Inferior parietal cortex (tissue), 1 donor: ENCODE results near the gene SCN5A.

Source experiments
- DNase-seq: peaks from one replicate; pipeline ENCODE4 v3.0.0-alpha.2; 2016; ENCODE audit errors: extremely low spot score

SCN5A gene

DNA sequence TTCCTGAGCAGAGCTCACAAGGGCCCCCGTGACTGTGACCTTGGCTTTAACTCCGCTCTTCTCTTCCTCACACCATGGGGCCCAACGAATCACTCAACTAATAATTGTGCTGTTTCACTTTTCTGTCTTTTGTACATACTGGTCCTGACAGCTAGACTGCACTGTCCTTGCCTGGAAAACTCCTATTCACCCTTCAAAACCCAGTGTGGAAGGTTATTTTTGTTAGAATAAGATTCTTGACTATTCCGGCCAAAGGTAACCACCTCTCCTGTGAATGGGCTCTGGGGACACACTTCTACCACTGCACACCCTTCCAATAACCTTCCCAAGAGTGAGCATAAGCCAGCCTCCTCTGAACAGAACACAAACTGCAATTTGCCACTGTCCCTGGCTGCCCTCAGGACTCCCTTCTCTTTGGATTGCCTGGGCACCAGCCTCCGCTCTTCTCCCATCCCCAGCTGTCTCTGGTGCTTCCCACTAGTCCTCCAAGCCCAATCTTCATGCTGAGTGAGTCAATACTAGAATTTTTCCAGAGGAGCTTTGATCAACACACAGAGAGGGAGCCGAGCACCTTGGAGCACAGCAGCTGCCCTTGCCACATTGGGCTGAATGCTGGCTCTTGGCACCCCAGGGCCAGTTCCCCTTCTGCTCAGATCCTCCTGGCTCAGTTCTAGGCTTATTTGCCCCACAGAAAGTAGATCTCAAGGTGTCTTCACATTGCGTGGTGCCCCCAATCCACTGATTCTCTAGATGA, 2.1 kb downstream of the SCN5A start:
- no peak for DNase-seq

DNA sequence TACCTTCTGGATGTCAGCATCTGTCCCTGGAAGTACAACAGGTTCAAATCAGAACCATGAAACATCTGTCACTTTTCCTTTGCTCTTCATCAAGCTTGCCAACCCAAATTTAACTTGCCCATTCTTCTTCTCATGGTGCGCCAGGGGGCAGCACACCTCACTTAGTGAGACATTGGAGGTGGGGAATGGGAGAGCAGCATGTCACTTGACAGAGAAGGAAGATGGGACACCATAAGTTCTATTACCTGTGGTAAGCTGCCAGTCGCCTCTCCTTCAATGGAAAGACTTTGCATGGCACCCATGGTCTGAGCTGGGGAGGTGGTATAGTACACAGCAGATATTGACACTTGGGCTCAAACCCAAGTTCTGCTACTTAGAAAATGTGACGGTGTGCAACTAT, 2.9 kb downstream of the SCN5A start:
- no peak for DNase-seq

DNA sequence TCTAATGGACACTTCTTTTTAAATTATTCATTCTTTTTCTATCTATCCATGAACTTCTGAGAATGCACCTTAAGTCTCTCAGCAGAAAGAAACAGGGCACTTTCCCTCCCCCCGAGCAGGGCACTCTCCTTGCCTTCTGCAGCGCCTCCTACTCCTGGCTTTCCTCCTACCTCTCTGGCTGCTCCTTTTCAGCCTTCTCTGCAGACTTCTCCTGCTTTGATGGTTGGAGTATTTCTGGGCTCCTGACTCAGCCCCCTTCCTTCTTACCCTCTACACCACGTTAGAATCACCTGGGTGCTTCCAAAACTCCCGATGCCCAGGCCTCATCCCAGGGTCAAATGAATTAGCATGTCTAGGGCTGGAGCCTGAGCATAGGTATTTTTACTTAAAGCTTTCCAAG, 3.4 kb downstream of the SCN5A start:
- no peak for DNase-seq

DNA sequence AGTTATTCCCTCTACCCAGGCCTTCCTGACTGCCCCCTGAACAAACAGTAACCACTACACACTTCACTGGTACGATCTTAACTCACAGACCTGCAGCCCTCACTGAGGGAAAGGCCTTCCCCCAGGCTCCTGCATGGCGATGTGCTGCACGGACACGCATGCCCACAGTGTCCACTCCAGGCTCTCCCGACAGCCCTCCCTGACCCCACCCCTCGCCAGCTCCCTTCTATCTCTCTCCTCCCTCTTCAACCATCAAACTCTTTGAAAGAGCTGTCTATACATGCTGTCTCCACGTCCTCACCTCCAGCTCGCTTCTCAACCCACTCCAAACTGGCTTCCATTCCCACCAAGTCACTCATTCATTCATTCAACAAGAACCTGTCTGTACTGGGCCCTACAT, 3.9 kb downstream of the SCN5A start:
- no peak for DNase-seq

DNA sequence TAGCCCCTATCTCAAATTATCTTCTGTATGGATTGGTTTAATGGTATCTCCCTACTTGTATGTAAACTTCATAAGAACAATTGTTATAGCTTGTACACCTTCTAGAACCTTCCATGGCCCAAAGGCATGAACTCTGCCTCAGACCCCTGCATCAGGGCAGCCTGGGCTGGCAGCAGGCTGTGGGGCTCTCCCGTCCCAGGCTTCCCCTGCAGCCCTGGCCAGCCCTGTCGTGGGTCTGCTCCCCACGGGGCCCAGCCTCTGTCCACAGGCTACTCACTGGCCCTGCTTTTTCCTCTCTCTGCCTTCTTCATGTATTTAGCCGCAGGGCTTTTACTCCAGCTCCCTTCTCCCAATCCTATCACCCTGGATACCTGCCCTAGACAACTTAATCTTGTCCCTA, 4.4 kb downstream of the SCN5A start:
- DNase-seq: no peak

DNA sequence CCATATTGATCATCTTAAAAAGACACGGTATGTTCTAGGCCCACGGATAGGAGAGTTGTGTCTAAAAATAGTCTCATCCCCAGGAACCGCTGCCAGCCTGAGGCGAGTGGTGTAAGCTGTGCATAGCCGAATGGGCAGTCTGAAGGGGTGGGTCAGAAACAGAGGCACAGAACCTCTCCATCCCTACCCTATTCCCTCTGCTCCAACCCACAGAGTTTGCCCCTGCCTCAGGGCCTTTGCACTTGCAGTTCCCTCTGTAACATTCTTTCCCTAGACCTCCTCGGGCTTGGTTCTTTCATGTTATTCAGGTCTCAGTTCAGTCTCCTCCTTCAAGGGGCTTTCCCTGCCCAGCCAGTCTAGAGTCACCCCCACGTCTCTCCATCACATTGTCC, 4.8 kb downstream of the SCN5A start:
- no peak for DNase-seq

DNA sequence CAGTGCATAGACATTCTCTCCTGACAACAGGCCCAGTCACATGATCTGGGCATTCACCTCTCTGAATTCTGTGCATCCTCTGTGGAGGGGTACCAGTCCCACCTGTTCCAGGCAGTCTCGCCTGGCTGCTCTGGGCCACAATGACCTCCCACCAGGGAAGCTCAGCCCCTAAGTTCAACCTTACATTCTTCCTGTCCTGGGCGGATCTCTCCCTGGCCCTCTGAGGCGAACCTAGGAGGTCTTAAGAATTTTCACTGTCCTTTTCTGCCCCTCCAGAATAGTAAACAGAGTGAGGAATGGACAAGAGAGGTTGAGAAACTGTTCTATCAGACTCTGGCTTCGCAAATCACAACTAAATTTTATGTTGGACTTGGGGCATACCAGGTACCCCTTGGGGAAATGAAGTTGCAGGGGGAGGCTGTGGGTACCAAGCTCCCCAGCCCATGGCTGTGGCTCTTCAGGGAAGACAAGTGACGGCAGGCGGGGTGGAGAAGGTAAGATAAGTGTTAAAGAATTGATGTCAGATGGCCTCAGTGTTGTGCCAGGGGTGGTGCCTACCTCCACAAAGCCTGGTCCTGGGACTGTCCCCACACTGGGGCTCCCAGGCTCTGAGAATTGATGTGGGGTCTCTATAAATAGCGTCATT, 5.3 kb downstream of the SCN5A start:
- DNase-seq: no peak

DNA sequence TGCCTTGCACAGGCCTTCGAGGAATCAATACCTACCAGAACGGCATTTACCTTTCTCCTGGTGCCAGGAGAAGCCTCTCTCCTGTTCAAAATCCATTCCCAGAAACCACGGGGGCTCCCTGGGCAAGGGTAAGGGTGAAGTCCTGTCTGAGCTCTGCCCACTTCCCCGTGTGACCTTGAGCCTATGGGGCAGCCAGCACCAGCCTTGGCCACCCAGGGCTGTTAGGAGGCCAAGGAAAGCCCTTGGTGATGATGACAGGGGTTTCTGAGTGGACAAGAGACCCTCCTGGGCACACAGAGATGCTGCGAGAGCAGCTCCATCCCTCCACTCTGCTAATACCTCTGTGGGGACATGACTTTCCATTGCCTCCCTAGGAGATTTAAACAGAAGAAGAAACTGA, 5.9 kb downstream of the SCN5A start:
- DNase-seq: no peak

DNA sequence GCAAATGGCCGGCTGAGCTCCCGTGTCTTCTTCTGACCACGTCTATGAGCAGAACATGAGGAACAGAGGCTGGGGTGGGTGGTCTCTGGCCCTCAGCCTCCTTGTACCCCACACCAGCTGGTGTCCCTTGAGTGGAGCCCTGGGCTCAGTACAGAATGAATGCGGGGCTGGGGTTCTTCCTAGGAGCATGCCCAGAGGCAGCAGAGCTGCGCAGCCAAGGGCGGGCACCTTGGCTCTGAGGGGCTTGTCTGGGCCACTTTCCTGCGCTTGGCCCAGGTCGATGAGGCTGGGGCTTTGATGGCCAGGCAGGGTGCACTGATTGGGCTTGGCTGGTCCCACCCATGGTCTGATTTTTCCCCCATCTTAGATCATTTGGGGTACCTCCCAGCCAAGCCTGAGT, 6.4 kb downstream of the SCN5A start:
- no peak for DNase-seq

DNA sequence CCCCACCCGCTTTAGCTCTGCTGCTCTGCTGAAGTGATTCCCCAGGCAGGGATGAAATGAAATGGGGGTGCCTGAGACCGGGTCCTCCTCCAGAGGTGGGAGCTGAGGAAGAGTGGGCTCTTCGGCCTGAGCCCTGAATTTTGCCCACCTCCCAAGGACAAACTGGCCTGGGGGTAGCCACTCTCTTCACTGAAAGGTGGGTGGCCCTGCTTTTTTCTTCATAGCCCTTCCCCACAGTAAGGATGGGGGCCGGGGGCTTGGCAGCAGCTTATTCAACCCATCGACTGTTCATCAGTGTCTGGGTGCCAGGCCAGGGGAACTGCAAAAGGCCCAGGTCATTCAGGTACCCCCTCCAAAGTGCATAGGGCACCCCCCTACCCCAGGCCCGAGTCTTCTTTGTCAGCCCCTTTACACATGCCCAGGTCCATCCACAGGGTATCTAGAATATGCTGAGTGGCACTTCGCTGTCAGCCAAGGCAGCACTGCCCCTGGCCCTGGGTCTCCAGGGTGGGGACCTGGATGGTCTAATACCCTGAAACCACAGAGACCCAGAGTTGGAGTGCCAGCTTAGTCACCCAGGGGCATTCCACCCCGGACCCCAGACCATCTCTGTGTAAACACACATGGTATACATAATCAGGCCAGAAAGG, 7.9 kb downstream of the SCN5A start:
- DNase-seq: no peak

DNA sequence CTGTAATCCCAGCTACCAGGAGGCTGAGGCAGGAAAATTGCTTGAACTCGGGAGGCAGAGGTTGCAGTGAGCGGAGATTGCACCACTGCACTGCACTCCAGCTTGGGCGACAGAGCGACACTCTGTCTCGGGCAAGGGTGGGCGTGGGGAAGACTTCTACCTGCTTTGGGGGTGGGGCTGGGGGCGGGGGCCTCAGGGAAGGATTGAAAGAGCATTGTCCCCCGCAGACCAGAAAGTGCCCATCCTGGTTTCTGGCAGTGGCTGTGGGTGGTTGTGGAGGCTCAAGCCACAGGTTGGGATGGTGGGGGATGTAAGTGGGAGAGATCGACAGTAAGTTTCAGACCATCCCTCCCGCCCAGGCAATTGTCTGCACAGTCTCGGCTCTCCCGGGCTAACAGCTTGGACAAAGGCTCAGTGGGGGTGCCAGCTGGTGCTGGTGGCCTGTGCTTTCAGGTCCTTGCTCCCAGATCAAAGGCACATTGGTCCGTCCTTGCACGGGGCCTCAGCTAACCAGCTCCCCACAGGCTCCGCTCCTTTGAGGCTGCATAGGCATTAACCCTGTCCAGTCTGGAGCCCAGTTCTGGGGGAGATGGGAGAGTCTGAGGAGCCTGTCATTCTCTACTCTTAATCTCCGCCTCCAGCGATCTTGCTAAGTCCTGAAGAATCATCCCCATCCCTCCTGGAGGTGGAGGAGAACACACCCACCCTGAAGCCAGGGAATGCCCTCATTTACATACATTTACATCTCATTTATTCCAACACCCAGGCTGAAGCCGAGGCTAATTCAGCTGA, 8.6 kb downstream of the SCN5A start:
- DNase-seq: no peak

DNA sequence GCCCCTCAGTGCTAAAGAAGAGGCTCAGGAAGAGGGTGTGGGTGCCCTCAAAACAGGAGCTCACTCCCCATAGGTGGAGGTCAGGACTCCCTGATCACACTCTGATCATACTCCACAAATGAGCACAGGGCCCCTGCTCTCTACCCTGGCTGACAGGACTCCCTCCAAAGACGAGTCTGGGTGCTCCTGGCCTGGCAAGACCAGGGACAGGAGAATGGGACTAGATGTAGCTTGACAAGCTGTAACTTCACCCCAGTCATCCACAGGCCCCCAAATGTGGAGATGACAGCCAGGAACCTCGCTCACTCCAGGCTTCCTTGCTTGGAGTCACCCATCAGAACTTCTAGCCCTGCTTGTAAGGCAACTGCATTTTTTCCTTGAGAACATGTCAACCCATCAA, 11.1 kb downstream of the SCN5A start:
- no peak for DNase-seq

DNA sequence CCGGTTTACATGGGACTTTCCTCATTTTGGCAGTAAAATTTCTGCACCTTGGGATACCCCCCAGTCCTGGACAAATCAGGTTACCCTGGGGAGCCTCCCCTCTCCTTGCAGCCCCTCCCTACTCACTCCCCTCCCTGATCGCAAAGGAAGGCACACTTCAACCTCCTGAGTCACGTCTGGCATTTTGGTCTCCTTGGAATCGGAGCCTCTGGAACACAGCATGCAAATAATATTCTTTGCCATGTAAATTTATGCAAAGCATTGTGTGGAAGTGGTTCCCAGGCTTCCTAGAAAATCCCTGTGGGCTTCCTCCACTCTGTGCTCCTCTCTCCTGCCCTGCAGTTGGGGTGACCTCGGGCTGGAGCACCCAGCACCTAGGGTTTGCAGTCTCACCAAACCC, 11.6 kb downstream of the SCN5A start:
- DNase-seq: no peak

DNA sequence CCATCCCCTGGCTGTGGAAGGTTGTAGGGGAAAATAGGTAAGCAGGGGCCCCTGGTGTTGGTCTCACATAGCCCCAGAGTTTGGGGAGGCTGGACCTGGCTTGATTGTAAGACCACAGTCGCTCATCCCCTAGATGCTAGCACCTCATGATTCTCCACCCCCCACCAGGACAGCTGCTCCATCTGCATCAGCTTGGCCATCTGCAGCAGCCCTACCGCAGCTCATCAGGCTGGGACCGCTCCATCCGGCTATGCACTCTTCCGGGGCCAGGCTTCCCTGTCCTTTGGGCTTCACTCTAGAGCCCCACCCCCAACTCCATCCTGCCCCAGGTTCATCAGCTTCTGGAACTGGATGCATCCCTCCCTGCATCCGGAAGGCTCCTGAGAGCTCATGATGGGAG, 12.6 kb downstream of the SCN5A start:
- DNase-seq: no peak

DNA sequence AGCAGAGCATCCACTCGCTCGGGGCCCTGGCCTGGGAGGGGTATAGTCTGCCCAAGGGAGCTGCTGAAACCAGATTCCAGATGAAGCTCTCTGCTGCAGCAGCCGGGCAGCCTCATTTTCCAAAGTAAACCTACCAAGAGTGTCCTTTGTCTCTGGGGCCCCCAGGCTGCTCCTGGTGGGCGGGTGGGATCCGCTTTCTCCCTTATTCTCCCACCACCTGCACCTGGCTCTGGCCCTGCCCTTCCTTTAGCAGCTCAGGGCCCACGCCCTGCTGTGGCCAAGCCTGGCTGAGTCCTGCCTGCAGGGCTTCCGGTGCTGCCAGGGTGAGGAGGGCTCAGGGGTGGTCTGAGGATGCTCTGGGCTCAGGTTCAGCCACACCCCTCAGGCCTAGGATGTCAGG, 13.0 kb downstream of the SCN5A start:
- no peak for DNase-seq

DNA sequence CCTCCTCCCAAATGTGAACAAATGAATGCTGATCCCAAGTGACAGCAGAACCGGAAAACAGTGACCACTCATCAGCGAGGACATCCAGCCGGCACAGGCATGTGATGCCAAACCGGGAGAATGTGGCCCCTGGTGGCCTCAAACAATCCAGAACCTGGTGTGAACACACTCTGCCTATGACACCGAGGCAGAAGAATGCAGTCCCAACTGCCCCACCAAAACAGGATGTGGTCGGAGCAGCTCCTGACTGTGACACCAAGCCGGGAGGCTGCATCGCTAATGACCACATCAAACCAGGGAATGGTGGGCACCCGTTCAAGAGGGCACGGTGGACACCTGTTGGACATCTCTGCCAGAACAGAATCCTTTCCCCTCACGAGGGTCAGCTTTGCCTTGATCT, 15.4 kb downstream of the SCN5A start:
- no peak for DNase-seq

DNA sequence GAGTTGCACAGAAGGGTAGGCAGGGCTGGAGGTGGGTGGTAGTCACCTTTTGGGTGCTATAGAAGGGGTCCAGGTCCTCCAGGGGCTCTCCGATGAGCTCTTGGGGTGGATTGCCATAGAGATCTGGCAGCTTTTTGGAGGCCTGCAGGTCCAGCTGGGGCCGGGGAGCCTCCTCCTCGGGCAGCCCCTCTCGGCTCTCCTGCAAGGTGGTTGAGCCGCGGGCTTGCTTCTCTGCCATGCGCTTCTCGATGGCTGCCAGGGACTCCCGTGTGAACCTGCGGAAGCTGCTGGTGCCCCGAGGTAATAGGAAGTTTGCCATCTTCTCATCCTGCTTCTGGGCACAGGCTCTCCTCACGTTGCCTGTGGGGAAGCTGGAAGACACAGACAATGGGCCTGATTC, 16.5 kb downstream of the SCN5A start:
- no peak for DNase-seq

DNA sequence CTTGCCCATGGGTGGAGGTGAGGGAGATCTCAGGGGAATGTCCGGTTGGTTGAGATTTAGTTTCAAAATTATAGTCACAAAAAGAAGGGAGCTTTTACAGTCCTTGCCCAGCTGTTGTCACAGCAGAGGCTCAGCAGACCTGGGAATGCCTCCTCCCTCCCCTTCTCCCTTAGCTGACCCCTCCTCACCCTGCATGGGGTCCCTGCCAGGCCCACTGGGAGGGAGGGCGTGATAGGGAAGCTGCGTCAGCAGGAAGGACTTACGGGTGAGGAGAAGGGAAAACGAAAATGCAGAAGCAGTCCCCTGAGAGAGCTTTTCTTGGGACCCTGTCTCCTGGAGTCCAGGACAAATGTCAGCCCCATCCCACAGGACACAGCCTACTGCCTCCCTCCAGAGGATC, 18.9 kb downstream of the SCN5A start:
- DNase-seq: no peak

DNA sequence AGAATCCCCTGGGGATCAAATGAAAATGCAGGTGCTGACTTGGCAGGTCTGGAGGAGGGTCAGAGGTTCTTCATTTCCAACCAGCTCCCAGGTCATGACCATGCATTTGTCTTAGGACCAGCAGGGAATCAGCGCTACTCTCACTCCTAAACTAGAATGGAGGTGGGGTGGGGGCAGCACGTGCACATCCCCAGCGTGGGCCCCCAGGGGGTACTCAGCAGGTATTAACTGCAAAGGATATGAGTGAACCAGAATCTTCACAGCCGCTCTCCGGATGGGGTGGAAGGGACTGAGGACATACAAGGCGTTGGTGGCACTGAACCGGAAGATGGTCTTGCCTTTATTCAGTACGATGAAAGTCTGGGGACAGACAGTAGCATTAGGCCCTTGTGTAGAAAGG, 19.4 kb downstream of the SCN5A start:
- no peak for DNase-seq

DNA sequence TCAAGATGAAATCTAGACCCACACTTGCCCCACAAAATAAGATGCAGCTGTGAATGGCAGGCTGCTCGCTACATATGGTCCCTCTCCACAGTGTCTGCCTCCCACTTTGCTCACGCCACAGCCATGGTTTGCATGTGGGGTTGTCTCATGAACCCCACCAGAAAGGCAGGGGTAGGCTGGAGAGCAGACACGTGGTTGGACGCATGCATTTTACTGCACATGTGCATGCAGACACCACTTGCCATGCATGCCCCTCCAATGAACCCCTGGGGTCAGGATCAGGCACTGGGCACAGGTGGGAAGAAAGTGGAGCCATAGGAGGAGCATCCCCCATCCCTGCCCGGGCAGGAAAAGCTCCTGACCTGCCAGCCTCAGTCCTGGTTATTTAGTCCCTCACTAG, 20.7 kb downstream of the SCN5A start:
- DNase-seq: no peak

DNA sequence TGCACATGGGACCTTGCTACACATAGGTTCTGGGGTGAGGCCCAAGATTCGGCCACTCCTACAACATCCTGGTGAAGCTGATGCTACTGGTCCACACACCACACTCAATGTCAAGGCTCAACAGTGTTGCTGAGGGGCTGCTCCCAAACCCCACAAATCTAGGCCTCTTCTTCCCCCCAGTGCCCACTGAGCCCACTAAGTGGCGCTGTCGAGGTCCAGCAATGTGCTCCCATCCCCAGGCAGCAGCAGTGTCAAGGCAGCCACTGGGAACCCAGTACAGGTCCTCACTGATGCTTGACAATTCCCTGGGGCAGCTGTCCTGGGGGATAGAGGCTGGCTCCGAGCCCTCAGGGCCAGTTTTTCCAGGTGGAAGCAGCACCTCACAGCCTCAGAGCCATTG, 21.5 kb downstream of the SCN5A start:
- DNase-seq: no peak

DNA sequence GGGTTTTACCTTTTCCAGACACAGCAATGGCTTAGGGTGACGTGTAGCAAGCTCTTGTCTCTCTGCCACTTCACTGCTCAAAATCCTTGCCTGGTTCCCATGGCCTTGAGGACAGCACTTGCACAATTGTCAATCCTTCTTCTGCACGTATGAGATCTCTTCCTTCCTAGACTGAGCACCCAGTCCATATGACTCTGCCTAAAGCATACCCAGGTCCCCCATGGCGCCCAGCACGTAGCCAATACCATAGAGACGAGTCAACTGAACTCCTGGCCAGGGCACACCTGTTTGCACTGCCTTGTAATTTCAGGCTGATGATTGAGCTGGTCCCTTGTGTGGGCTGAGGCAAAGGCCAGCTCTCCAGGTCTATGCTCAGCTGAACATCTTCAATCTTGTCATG, 23.3 kb downstream of the SCN5A start:
- no peak for DNase-seq

DNA sequence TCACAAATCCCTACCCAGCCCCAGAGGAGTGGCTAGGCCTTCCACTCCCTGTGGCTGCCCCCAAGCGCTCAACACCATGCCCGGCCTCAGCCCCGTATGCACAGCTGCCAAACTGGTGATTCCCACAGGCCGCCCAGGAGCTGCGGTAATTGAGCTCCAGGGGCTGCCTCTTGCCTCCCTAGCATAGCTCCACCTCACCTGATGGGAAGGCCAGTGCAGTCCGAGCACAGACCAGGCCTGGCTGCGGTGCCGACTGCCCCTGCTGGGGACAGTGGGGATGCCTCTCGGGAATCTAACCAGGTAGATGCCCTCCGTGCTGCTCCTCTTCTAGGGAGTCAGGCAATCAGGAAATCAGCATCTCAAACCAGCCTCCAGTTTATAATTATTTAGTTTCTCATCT, 25.9 kb downstream of the SCN5A start:
- DNase-seq: no peak
